BJ (cell line): ENCODE results near the gene TBC1D1. TPM values are rescaled to one million over a fixed set of nuclear protein-coding genes. Genes with fewer than 3 reads are reported as not detected.

ENCODE experiments used
- CTCF ChIA-PET: fragments of 350-600 bp; formaldehyde crosslinking; extraction: SDS; loops from one replicate; lab custom pipeline; 2021; ENCODE audit warnings: antibody characterized with exemption, inconsistent platforms; lab: Yijun Ruan, JAX
- POLR2A ChIA-PET: fragments of 300-600 bp; sonication (Branson Sonifier 250); formaldehyde crosslinking; extraction: SDS; loops from one replicate; lab custom pipeline; 2021; ENCODE audit warnings: antibody characterized with exemption; lab: Charles Lee
- DNase-seq: peaks from one replicate; pipeline ENCODE4 v3.0.0-alpha.2; 2011; ENCODE audit warnings: low read depth
- H3K27me3 ChIP-seq: 2 replicates; pipeline ENCODE4 v1.6.0; 2011; ENCODE audit warnings: low read length; ENCODE audit not compliant: control insufficient read depth, insufficient read depth
- H3K36me3 ChIP-seq: 2 replicates; pipeline ENCODE4 v1.5.1; 2011; ENCODE audit warnings: low read length; ENCODE audit not compliant: control insufficient read depth, insufficient read depth
- H3K4me3 ChIP-seq: 2 replicates; pipeline ENCODE4 v1.5.1; 2011; ENCODE audit warnings: low read depth, mild to moderate bottlenecking, control low read depth, low read length
- CTCF ChIP-seq: IDR thresholded peaks from 2 replicates; pipeline ENCODE4 v1.5.1; 2011; ENCODE audit warnings: low read depth, mild to moderate bottlenecking, control low read depth, inconsistent platforms, low read length, moderate library complexity; ENCODE audit not compliant: insufficient read depth
- polyA plus RNA-seq: library from polyadenylated mRNA; depleted of rRNA; stranded (reverse); fragments of >200 nt; gene quantifications from 2 replicates; pipeline ENCODE4 v1.2.3, GENCODE V29; 2011

The TBC1D1 gene
- polyA plus RNA-seq, 1 experiment = 46.1 TPM

DNA sequence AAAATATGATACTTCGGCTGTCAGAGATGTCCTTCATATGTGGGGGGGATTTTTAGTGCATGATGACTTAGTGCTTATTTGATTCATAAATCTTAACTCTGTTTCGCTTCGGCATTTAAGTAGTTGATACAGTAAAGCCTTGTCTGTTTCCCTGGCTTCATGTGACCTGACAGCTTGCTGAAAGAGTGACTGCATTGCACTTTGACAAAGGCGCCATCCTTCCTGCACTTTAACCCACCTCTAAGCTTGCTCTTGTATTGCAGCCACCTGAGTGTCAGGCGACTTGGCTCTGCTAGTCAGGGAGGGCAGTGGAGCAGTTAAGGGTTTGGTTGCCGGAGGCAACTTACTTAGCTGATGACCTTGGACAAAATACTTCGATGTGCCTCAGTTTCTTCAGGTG, 134.8 kb downstream of the TBC1D1 start:
- no peak for DNase-seq
- no peak for TF ChIP-seq CTCF
- H3K36me3 ChIP-seq = peaks cover 2% of the 10 kb centered on the region; the same call in 1 of the 2 replicates
- no peak overlapping the region for H3K4me3 ChIP-seq
- no peaks in the 10 kb centered on the region for H3K27me3 ChIP-seq
- ChIA-PET POLR2A (no interaction called here), CTCF (interaction anchor here (1.1 kb wide), 1 partner anchor 49 kb away, joined by 4 read pairs; no protein-coding TSS in a partner anchor)

DNA sequence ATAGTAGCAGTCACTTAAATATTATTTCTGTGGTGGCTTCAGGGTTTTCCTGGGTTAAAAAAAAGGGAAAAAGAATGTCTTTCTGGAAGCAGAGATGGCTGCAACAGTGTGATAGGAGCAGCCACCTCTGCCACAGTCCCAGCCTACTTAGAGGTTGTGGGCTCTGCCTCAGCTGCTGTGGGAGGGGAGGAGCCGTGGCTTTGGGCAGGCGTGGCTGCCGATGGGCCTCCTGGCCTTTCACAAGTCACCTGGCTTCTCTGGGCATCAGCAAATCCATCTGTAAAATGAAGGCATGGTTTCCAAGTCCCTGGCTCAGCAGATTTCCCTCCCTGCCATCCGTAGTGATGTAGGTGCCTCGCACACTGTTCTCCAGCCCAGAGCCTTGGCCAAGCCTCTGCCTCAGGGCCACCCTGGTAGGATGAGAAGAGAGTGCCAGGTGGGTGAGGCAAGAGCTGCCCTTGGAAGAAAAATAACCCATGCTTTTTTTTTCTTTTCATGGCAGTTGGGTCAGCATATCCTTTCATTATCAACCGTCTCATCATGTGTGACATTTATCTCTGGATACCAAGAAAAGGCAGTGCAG, 135.4 kb downstream of the TBC1D1 start:
- DNase-seq = no peak
- Histone ChIP-seq H3K27me3 (no peaks in the 10 kb centered on the region), H3K4me3 (no peak overlapping the region), H3K36me3 (peaks cover 2% of the 10 kb centered on the region; the same call in 1 of the 2 replicates)
- POLR2A ChIA-PET = no interaction called here
- no peak for TF ChIP-seq CTCF
- CTCF ChIA-PET = interaction anchor here (0.6 kb wide), 1 partner anchor 9 kb away, joined by 3 read pairs; no protein-coding TSS in a partner anchor

DNA sequence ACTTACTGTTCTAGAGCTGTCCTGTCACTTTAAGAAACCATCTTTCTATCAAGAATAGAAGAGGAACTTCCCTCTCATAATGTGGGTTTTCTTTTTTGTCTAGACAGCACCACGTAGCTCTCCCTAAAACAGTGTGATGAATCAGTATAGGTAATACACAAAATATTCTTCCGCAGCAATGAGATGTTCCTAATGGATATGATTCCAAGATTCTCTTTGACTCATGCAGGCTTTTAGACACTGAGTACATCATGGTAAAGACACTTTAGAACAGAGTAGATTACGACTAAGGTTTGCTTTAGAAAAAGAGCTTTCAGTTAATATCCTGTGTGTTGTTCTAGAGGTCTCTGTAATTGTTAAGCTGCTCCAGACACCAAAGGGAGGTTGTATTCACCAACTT, 139.1 kb downstream of the TBC1D1 start:
- no peak overlapping the region for H3K4me3 ChIP-seq
- TF ChIP-seq CTCF = no peak
- no peaks in the 10 kb centered on the region; the same call in 1 of the 2 replicates for H3K36me3 ChIP-seq
- POLR2A ChIA-PET = no interaction called here
- H3K27me3 ChIP-seq = no peaks in the 10 kb centered on the region
- CTCF ChIA-PET = interaction anchor here (0.6 to 2.6 kb wide), 3 partner anchors 24 to 228 kb away, joined by 3 to 14 read pairs (median 3); no protein-coding TSS in a partner anchor
- peak; percentile 34 for DNase-seq

DNA sequence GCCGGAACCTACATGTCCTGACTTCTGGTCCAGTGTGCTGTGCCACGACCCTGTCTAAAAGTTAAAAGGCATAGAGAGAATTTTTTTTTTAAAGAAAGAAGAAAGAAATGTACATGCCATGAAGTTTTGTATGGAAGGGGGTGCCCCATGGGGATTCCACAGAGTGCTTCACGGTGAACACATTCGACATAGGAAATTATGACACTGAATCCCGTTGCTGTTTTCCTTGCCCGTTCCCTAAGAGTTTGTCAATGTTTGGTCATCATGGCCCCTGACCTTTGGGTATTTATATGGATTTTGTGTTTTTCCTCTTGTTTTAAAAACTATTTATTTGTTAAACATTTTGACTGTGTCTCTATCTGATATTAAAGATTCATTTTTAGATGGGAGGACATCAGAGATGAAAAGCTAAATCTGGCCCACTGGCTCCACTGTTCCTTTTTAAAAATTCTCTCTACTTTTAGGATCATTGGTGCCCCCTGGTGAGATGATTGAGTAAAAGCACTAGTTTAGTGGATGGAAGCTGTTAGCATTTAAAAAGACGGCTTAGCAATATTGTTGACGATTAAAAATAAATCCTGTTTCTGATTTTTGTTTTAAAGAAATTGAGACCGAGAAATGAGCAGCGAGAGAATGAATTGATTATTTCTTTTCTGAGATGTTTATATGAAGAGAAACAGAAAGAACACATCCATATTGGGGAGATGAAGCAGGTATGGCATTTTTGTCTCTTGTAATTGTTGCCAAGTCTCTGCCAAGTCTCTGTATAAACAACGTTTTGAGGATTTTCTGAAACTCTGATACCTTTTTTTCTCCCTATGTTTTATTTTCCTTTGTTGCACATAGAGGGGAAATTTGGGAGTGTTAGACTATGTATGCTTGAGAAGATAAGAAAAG, 144.3 kb downstream of the TBC1D1 start:
- no peak for DNase-seq
- Histone ChIP-seq H3K4me3 (no peak overlapping the region), H3K36me3 (peaks cover 2% of the 10 kb centered on the region; the same call in 1 of the 2 replicates), H3K27me3 (no peaks in the 10 kb centered on the region)
- ChIA-PET POLR2A (interaction anchor here (1.0 kb wide), 1 partner anchor 233 kb away, joined by 3 read pairs; no protein-coding TSS in a partner anchor), CTCF (interaction anchor here (0.6 to 5.1 kb wide), 29 partner anchors 9 to 445 kb away, joined by 3 to 39 read pairs (median 3); partner anchors contain the start of gene PGM2)
- peak; percentile 66 for TF ChIP-seq CTCF

GRCh38 chr4:38036548-38036947, 145.7 kb downstream of the TBC1D1 start:
- no peak for DNase-seq
- TF ChIP-seq CTCF = no peak
- Histone ChIP-seq H3K27me3 (no peaks in the 10 kb centered on the region), H3K36me3 (peaks cover 2% of the 10 kb centered on the region; the same call in 1 of the 2 replicates), H3K4me3 (no peak overlapping the region)
- CTCF ChIA-PET = interaction anchor here (2.2 to 5.1 kb wide), 3 partner anchors 161 to 231 kb away, joined by 6 to 39 read pairs (median 7); partner anchors contain the start of gene PGM2
- POLR2A ChIA-PET = no interaction called here
